ENCODE data around the gene CLEC11A.

DNA sequence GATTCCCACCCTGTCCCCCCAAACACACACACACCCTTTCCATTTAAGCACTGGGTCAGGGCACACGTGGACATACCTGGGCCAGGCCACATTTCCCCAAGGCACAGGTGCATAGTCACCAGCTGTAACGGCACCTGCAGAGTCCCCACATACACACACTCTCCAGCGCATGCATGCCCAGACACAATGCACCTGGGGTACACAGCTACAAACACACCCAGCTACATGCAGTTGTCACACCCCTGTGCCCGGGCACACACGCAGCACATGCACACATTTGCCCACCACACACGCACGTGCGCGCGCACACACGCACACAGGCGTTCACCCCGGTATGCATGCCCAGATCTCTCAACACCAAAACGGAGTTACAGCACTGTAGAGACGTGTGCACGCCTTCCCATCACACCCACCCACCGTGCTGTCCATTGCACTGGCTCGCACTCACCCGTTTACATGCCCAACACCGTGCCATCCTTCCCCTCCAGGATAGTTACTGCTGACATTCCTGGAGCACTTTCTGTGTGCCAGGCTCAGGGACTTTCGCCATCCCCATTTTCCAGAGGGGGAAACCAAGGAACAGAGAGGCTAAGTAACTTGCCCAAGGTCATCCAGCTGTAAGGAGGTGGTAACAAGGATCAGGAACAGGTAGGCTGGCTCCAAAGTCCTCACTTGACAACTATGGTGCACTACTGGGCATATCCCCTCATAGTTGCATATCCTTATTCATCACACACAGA, 2.8 kb upstream of the CLEC11A start:
- TF ChIP-seq, protein P1, sequence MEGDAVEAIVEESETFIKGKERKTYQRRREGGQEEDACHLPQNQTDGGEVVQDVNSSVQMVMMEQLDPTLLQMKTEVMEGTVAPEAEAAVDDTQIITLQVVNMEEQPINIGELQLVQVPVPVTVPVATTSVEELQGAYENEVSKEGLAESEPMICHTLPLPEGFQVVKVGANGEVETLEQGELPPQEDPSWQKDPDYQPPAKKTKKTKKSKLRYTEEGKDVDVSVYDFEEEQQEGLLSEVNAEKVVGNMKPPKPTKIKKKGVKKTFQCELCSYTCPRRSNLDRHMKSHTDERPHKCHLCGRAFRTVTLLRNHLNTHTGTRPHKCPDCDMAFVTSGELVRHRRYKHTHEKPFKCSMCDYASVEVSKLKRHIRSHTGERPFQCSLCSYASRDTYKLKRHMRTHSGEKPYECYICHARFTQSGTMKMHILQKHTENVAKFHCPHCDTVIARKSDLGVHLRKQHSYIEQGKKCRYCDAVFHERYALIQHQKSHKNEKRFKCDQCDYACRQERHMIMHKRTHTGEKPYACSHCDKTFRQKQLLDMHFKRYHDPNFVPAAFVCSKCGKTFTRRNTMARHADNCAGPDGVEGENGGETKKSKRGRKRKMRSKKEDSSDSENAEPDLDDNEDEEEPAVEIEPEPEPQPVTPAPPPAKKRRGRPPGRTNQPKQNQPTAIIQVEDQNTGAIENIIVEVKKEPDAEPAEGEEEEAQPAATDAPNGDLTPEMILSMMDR (IDR thresholded peaks at IDR 0.05; ENCODE audit: poor library complexity, severe bottlenecking) = no peak
- TF ChIP-seq RAD21 (conservative IDR thresholded peaks at IDR 0.05) (no peak), POLR2AphosphoS5 (IDR thresholded peaks at IDR 0.05) (no peak), EZH2 (IDR thresholded peaks at IDR 0.05; ENCODE audit: borderline replicate concordance, insufficient read depth, low read length, poor library complexity, severe bottlenecking) (no peak), EP300 (conservative IDR thresholded peaks at IDR 0.05; ENCODE audit: poor library complexity, severe bottlenecking) (no peak)
- TF ChIP-seq, protein P2, sequence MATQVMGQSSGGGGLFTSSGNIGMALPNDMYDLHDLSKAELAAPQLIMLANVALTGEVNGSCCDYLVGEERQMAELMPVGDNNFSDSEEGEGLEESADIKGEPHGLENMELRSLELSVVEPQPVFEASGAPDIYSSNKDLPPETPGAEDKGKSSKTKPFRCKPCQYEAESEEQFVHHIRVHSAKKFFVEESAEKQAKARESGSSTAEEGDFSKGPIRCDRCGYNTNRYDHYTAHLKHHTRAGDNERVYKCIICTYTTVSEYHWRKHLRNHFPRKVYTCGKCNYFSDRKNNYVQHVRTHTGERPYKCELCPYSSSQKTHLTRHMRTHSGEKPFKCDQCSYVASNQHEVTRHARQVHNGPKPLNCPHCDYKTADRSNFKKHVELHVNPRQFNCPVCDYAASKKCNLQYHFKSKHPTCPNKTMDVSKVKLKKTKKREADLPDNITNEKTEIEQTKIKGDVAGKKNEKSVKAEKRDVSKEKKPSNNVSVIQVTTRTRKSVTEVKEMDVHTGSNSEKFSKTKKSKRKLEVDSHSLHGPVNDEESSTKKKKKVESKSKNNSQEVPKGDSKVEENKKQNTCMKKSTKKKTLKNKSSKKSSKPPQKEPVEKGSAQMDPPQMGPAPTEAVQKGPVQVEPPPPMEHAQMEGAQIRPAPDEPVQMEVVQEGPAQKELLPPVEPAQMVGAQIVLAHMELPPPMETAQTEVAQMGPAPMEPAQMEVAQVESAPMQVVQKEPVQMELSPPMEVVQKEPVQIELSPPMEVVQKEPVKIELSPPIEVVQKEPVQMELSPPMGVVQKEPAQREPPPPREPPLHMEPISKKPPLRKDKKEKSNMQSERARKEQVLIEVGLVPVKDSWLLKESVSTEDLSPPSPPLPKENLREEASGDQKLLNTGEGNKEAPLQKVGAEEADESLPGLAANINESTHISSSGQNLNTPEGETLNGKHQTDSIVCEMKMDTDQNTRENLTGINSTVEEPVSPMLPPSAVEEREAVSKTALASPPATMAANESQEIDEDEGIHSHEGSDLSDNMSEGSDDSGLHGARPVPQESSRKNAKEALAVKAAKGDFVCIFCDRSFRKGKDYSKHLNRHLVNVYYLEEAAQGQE (IDR thresholded peaks at IDR 0.05; ENCODE audit: borderline replicate concordance) = no peak

Data from neural cell (in vitro differentiated cells).